Transverse colon (tissue), 3 donors: ENCODE results near the gene CABCOCO1.

Source experiments
- EP300 ChIP-seq: sonication (generic); formaldehyde crosslinking; IDR thresholded peaks from one replicate; pipeline ENCODE4 v1.6.1; 2017; ENCODE audit warnings: antibody characterized with exemption, low read depth
- POLR2A ChIP-seq: fragments of 450-650 bp; IDR thresholded peaks from one replicate; pipeline ENCODE4 v1.6.1; 2016; ENCODE audit warnings: antibody characterized with exemption, mild to moderate bottlenecking, moderate library complexity
- TF ChIP-seq, protein P1 (sequence below), 5 experiments: fragments of 200-600 bp in 3 of 5; fragments of 450-650 bp in 2 of 5; sonication (generic) in 3 of 5; IDR thresholded peaks; 1 replicate in 2 of 5; 2 replicates in 3 of 5; pipeline ENCODE4 v1.5.1; 2016 to 2017; ENCODE audit warnings: antibody characterized with exemption in 5 of 5, inconsistent platforms in 3 of 5, mild to moderate bottlenecking in 2 of 5, moderate library complexity in 1 of 5

DNA sequence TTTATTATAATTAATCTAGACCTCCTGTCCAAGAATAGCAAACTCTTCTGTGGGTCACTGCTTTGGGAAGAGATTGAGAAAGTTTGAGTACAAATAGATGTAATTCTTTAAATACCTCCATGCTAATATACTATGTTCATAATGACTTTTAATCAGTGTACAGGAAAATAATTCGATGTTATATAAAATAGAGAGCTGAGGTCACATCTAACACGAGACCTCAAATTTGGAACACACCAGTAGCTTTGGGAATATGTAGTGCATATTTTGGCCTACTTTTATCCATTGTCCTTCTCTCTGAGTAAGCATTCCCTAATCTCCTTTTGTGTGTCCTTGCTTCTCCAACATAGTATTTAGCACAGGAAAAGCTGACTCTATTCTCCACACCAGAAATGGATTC is 27.3 kb upstream of the CABCOCO1 start:
- TF ChIP-seq, protein P1, sequence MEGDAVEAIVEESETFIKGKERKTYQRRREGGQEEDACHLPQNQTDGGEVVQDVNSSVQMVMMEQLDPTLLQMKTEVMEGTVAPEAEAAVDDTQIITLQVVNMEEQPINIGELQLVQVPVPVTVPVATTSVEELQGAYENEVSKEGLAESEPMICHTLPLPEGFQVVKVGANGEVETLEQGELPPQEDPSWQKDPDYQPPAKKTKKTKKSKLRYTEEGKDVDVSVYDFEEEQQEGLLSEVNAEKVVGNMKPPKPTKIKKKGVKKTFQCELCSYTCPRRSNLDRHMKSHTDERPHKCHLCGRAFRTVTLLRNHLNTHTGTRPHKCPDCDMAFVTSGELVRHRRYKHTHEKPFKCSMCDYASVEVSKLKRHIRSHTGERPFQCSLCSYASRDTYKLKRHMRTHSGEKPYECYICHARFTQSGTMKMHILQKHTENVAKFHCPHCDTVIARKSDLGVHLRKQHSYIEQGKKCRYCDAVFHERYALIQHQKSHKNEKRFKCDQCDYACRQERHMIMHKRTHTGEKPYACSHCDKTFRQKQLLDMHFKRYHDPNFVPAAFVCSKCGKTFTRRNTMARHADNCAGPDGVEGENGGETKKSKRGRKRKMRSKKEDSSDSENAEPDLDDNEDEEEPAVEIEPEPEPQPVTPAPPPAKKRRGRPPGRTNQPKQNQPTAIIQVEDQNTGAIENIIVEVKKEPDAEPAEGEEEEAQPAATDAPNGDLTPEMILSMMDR (IDR thresholded peaks at IDR 0.05), result no peak
- TF ChIP-seq POLR2A (no peak), EP300 (no peak)
